Omental fat pad (tissue), 4 donors: ENCODE data around the gene SNPH. TPM values are rescaled to one million over a fixed set of nuclear protein-coding genes. Genes with fewer than 3 reads are reported as not detected.

ENCODE experiments used
- ATAC-seq: fragments of 150-250 bp; one replicate; pipeline ENCODE4 v1.9.1; 2016; ENCODE audit warnings: mild to moderate bottlenecking, moderate library complexity; ENCODE audit not compliant: low FRiP score
- DNase-seq: peaks from one replicate; pipeline ENCODE4 v3.0.0-alpha.2; 2019; ENCODE audit warnings: low spot score
- CTCF ChIP-seq, 3 donors: fragments of 450-650 bp; IDR thresholded peaks; one replicate each; pipeline ENCODE4 v1.5.1; 2016 to 2017; ENCODE audit warnings: antibody characterized with exemption in 3 of 3, mild to moderate bottlenecking in 3 of 3, moderate library complexity in 2 of 3
- total RNA-seq, 4 donors: library from RNA; depleted of rRNA; stranded (reverse); fragments of >200 nt; gene quantifications; one replicate each; pipeline ENCODE4 v1.1.0, GENCODE V29; 2016

The SNPH gene
- total RNA-seq, 4 donors from 2014 or later, result 2.0 to 3.9 (median 2.5) TPM

- ATAC-seq (no peak), DNase-seq (no peak)
- TF ChIP-seq CTCF (IDR thresholded peaks at IDR 0.05), result no peak
Measured at GRCh38 chr20:1300083-1300840, 34.2 kb downstream of the SNPH start.

- ATAC-seq (no peak), DNase-seq (no peak)
- TF ChIP-seq CTCF (IDR thresholded peaks at IDR 0.05), result no peak
Measured at GRCh38 chr20:1301031-1301529, 35.0 kb downstream of the SNPH start.

- no peak for TF ChIP-seq CTCF (IDR thresholded peaks at IDR 0.05)
- ATAC-seq (no peak), DNase-seq (no peak)
Measured at GRCh38 chr20:1302685-1303541, 36.8 kb downstream of the SNPH start.

GRCh38 chr20:1304710-1305515 lies 38.8 kb downstream of the SNPH start:
- ATAC-seq (no peak), DNase-seq (no peak)
- no peak for TF ChIP-seq CTCF (IDR thresholded peaks at IDR 0.05)

- DNase-seq (no peak), ATAC-seq (no peak)
- TF ChIP-seq CTCF (IDR thresholded peaks at IDR 0.05), result no peak
Measured at GRCh38 chr20:1305712-1306111, 39.6 kb downstream of the SNPH start.

GRCh38 chr20:1306316-1307135 lies 40.4 kb downstream of the SNPH start:
- ATAC-seq, result no peak
- TF ChIP-seq CTCF (IDR thresholded peaks at IDR 0.05), result no peak
- DNase-seq, result no peak
